Upper lobe of left lung (tissue), 6 donors: Measurements from ENCODE around the gene PDGFA. TPM values are rescaled to one million over a fixed set of nuclear protein-coding genes. Genes with fewer than 3 reads are reported as not detected.
A peak's percentile ranks its signal among the peaks of the same experiment; 100 is the strongest.

Experiments
- ATAC-seq, 2 donors: fragments of 200-7000 bp; cut with Tn5 transposase; one replicate each; pipeline ENCODE4 v1.9.1; 2022; ENCODE audit warnings: mild to moderate bottlenecking in 2 of 2, moderate library complexity in 2 of 2; ENCODE audit not compliant: low FRiP score in 2 of 2
- DNase-seq, 2 donors: peaks; one replicate each; pipeline ENCODE4 v3.0.0-alpha.2; 2019 to 2020
- H3K27ac ChIP-seq, 4 donors: fragments of 200-600 bp; sonication (generic); one replicate each; pipeline ENCODE4 v1.5.1; 2016 to 2019
- H3K27me3 ChIP-seq, 4 donors: fragments of 200-600 bp; sonication (generic); one replicate each; pipeline ENCODE4 v1.5.1; 2017 to 2019
- H3K36me3 ChIP-seq, 4 donors: fragments of 200-600 bp; sonication (generic); one replicate each; pipeline ENCODE4 v1.5.1; 2016 to 2019
- H3K4me1 ChIP-seq, 4 donors: fragments of 200-600 bp; sonication (generic); one replicate each; pipeline ENCODE4 v1.5.1; 2018 to 2019
- H3K4me3 ChIP-seq, 4 donors: fragments of 200-600 bp; sonication (generic); one replicate each; pipeline ENCODE4 v1.5.1; 2017 to 2019; ENCODE audit warnings: mild to moderate bottlenecking in 2 of 4, moderate library complexity in 1 of 4
- H3K9me3 ChIP-seq, 4 donors: fragments of 200-600 bp; sonication (generic); one replicate each; pipeline ENCODE4 v1.5.1; 2018 to 2019
- EP300 ChIP-seq, 4 donors: sonication (generic); formaldehyde crosslinking; IDR thresholded peaks; one replicate each; pipeline ENCODE4 v1.5.1; 2017; ENCODE audit warnings: antibody characterized with exemption in 4 of 4, control low read depth in 2 of 4
- POLR2A ChIP-seq, 4 donors: fragments of 450-650 bp; IDR thresholded peaks; one replicate each; pipeline ENCODE4 v1.5.1; 2016 to 2017; ENCODE audit warnings: antibody characterized with exemption in 4 of 4, mild to moderate bottlenecking in 2 of 4
- POLR2AphosphoS5 ChIP-seq, 2 donors: sonication (generic); formaldehyde crosslinking; IDR thresholded peaks; one replicate each; pipeline ENCODE4 v1.5.1; 2017; ENCODE audit warnings: antibody characterized with exemption in 2 of 2
- WGBS, 2 donors: methylation state at CpG; one replicate each; pipeline ENCODE4 v1.1.5; 2017 to 2018; 5-methylcytosine and 5-hydroxymethylcytosine counted together
- total RNA-seq, 6 donors: library from RNA; depleted of rRNA in 4 of 6; stranded (reverse); fragments of >200 nt in 4 of 6; gene quantifications; one replicate each; pipeline versions ENCODE4 v1.1.0 to v1.2.1, GENCODE V29; 2016 to 2021
- TF ChIP-seq, protein P1 (sequence below), 6 experiments: fragments of 450-650 bp in 4 of 6; fragments of 200-600 bp in 2 of 6; sonication (generic) in 2 of 6; IDR thresholded peaks; one replicate each; pipeline ENCODE4 v1.5.1; 2016 to 2019; ENCODE audit warnings: antibody characterized with exemption in 6 of 6
- donor health status: DM: no; HTN: no; CAD: no; lungs with moderate emphysema.
- donor health status: DM: no; HTN: yes; CAD: no; lungs with severe emphysema.

Gene PDGFA
- total RNA-seq, 6 donors from 2014 or later, result 23.0 to 73.3 (median 44.6) TPM

DNA sequence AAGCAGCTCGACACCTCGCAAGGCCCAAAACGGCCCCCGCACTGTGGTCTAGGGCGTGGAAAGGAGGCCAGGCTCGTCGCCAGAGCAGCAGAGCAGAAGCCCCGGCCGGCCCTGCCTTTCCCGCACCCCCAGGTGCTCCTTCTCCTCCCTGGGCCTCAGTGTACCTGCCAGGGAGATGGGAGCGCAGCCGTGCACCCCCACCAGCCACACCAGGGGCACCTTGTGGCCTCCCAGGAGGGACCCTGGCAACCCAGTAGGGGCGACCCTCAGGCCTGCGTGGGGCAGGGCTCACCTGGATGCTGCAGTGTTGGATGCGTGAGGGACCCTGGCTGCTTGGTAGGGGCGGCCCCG is 9.5 kb downstream of the PDGFA start:
- 93 to 96% methylated on average over 5 to 13 of the region's 17 CpGs for WGBS, 2 donors
- peak in 1 of 2 donors; percentile 66 for DNase-seq
- no peaks in the 10 kb centered on the region for H3K9me3 ChIP-seq
- H3K4me3 ChIP-seq, result no peak overlapping the region
- TF ChIP-seq, protein P1, sequence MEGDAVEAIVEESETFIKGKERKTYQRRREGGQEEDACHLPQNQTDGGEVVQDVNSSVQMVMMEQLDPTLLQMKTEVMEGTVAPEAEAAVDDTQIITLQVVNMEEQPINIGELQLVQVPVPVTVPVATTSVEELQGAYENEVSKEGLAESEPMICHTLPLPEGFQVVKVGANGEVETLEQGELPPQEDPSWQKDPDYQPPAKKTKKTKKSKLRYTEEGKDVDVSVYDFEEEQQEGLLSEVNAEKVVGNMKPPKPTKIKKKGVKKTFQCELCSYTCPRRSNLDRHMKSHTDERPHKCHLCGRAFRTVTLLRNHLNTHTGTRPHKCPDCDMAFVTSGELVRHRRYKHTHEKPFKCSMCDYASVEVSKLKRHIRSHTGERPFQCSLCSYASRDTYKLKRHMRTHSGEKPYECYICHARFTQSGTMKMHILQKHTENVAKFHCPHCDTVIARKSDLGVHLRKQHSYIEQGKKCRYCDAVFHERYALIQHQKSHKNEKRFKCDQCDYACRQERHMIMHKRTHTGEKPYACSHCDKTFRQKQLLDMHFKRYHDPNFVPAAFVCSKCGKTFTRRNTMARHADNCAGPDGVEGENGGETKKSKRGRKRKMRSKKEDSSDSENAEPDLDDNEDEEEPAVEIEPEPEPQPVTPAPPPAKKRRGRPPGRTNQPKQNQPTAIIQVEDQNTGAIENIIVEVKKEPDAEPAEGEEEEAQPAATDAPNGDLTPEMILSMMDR (IDR thresholded peaks at IDR 0.05), result no peak
- TF ChIP-seq POLR2AphosphoS5 (IDR thresholded peaks at IDR 0.05), result no peak
- TF ChIP-seq EP300 (IDR thresholded peaks at IDR 0.05), result no peak
- no peak for TF ChIP-seq POLR2A (IDR thresholded peaks at IDR 0.05)
- peaks cover 0 to 31% (median 18%) of the 10 kb centered on the region in 4 donors for H3K36me3 ChIP-seq
- ATAC-seq, result no peak
- H3K4me1 ChIP-seq, result peaks cover 9 to 33% (median 20%) of the 10 kb centered on the region in 4 donors
- no peak overlapping the region for H3K27ac ChIP-seq
- no peaks in the 10 kb centered on the region for H3K27me3 ChIP-seq

DNA sequence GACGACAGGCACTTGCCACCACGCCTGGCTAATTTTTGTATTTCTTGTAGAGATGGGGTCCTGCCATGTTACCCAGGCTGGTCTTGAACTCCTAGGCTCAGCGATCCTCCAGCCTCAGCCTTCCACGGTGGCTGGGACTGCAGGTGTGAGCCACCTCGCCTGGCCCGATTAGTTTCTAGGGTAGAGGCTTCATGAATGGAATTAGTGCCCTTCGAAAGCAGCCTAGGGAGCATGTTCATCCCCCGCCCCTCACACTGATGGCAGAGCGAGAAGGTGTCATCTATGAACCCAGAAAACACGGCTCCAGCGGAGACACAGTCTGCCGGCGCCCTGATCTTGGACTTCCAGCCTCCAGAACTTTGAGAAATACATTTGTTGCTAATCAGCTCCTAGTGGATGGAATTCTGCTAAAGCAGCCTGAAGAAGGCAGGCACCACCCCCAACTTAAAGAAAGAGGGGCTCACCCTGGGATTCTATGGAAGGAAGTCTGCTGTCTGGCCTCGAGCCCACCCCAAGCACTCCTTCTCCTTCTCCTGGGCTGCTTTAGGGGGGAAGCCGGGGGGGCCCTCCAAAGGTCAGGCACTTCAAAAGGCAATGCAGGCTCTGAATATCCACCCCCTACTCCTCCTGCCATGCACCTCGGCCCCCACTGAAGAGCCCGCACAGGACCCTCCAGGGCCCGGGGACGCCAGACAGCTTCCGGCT is 10.1 kb downstream of the PDGFA start:
- Histone ChIP-seq H3K36me3 (peaks cover 0 to 31% (median 18%) of the 10 kb centered on the region in 4 donors), H3K4me3 (no peak overlapping the region), H3K27me3 (no peaks in the 10 kb centered on the region), H3K27ac (no peak overlapping the region), H3K4me1 (peaks cover 10 to 30% (median 20%) of the 10 kb centered on the region in 4 donors), H3K9me3 (no peaks in the 10 kb centered on the region)
- TF ChIP-seq, protein P1 (IDR thresholded peaks at IDR 0.05), result no peak
- no peak for TF ChIP-seq EP300 (IDR thresholded peaks at IDR 0.05)
- DNase-seq (no peak), ATAC-seq (no peak)
- 87 to 95% methylated on average over 3 to 20 of the region's 20 CpGs for WGBS, 2 donors

DNA sequence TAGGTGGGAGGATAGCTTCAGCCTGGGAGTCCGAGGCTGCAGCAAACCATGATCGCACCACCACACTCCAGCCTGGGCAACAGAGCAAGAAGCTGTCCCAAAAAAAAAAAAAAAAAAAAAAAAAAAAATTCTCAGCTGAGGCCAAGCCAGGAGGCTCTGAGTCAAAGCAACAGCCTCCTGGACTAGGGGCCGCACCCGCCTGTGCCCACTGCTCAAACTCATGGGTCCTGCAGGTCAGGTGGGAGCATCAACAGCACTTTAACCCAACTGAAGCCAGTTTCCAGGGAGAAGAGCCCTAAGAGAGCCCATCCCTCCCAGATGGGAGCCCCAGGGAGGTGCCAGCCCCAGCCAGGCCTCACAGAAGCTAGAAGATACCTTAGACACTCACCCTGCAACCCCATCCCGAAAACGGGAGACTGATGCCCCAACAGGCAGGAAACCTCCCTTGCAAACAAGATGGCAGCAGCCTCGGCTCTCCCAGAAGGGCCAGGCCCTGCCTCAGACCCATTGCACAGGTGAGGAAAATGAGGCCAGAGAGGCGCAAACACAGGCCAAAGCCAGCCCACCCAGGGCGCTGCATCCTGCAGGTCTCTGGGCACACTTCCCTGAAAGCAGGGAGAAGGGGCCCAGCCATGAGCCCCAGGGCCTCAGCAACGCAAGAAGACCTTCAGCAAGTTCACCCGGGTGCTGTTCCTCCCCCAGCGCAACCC is 11.0 kb downstream of the PDGFA start:
- DNase-seq (peak in 1 of 2 donors; percentile 40), ATAC-seq (no peak)
- peaks cover 16 to 31% (median 23%) of the 10 kb centered on the region in 4 donors for H3K4me1 ChIP-seq

DNA sequence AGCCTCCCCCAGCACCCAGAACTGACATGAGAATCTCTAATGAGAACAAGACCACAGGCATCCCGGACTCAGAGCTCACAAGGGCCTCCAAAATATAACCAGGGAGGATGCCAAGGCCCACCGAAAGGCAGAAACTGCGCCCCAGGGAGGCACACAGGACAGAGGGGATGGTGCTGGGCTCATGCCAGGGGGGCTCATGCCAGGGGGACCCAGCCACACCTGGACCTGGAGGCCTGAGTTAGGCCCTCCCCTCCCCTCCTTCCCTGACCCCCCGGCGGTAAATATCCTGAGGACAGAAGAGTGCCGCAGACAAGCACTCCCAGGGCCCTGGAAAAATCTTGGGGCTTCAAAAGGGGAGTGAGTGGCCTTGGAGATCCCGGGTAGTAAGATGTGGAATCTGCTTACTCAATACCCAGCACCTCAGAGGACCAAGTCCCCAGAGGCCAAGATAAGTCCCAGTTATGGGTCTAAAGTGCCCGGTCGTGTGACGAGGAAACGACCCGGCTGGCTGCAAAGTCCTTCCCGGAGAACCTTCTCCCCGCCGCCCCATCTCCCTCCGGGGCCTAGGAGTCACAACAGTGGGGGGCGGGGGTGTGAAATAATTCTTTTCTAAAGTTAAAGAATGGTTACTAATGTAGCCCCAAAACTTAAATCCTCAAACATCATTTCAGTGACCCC is 11.9 kb downstream of the PDGFA start:
- no peak overlapping the region for H3K27ac ChIP-seq
- no peaks in the 10 kb centered on the region for H3K27me3 ChIP-seq
- ATAC-seq (no peak), DNase-seq (peak in 1 of 2 donors; percentile 43)
- H3K9me3 ChIP-seq, result no peaks in the 10 kb centered on the region
- WGBS, 2 donors, result 89 to 92% methylated on average over 13 to 17 of the region's 17 CpGs
- TF ChIP-seq, protein P1 (IDR thresholded peaks at IDR 0.05), result no peak
- TF ChIP-seq POLR2A (IDR thresholded peaks at IDR 0.05), result no peak
- no peak for TF ChIP-seq POLR2AphosphoS5 (IDR thresholded peaks at IDR 0.05)
- TF ChIP-seq EP300 (IDR thresholded peaks at IDR 0.05), result no peak
- H3K4me1 ChIP-seq, result peaks cover 14 to 32% (median 21%) of the 10 kb centered on the region in 4 donors
- H3K4me3 ChIP-seq, result no peak overlapping the region
- peaks cover 0 to 34% (median 18%) of the 10 kb centered on the region in 4 donors for H3K36me3 ChIP-seq

More for the DNA sequence above, 11.0 kb downstream of the PDGFA start:
- 95 to 98% methylated on average over 7 to 12 of the region's 12 CpGs for WGBS, 2 donors
- Histone ChIP-seq H3K27me3 (no peaks in the 10 kb centered on the region), H3K36me3 (peaks cover 0 to 33% (median 18%) of the 10 kb centered on the region in 4 donors), H3K4me3 (no peak overlapping the region), H3K27ac (no peak overlapping the region), H3K9me3 (no peaks in the 10 kb centered on the region)
- TF ChIP-seq POLR2A (IDR thresholded peaks at IDR 0.05) (no peak), POLR2AphosphoS5 (IDR thresholded peaks at IDR 0.05) (no peak)
